Common myeloid progenitor, CD34-positive (primary cell): ENCODE results near the gene CASP6.
A peak's percentile ranks its signal among the peaks of the same experiment; 100 is the strongest.

Experiments used
- CTCF ChIA-PET: fragments of 350-600 bp; sonication (Branson Sonifier 250); formaldehyde crosslinking; loops from one replicate; lab custom pipeline; 2021; ENCODE audit warnings: antibody characterized with exemption; lab: Charles Lee
- POLR2A ChIA-PET: fragments of 350-600 bp; sonication (Branson Sonifier 250); formaldehyde crosslinking; loops from one replicate; lab custom pipeline; 2021; ENCODE audit warnings: antibody characterized with exemption; lab: Charles Lee
- DNase-seq, 3 donors: peaks; one replicate each; pipeline versions ENCODE4 v3.0.0 to v3.0.0-alpha.2; 2013
- H3K27ac ChIP-seq, 2 experiments: 1 replicate in 1 of 2; 2 replicates in 1 of 2; pipeline ENCODE4 v1.7.0; 2013; ENCODE audit warnings: inconsistent platforms in 2 of 2, low read length in 2 of 2, mild to moderate bottlenecking in 2 of 2, low read depth in 1 of 2, moderate library complexity in 1 of 2; ENCODE audit not compliant: severe bottlenecking in 2 of 2, insufficient read depth in 1 of 2, poor library complexity in 1 of 2
- H3K27me3 ChIP-seq, 5 experiments: replicated peaks in 2 of 5; 1 replicate in 3 of 5; 2 replicates in 2 of 5; pipeline versions ENCODE4 v1.6.1 to v1.7.0; 2013; ENCODE audit warnings: low read length in 4 of 5, mild to moderate bottlenecking in 2 of 5, moderate library complexity in 2 of 5, inconsistent platforms in 1 of 5; ENCODE audit not compliant: insufficient read depth in 5 of 5, control insufficient read depth in 4 of 5
- H3K36me3 ChIP-seq, 4 experiments: 1 replicate in 2 of 4; 2 replicates in 2 of 4; pipeline versions ENCODE4 v1.6.1 to v1.7.0; 2013; ENCODE audit warnings: low read length in 3 of 4, control low read depth in 1 of 4, mild to moderate bottlenecking in 1 of 4; ENCODE audit not compliant: control insufficient read depth in 4 of 4, insufficient read depth in 4 of 4
- H3K4me1 ChIP-seq, 4 experiments: 1 replicate in 3 of 4; 2 replicates in 1 of 4; pipeline versions ENCODE4 v1.6.1 to v1.7.1; 2013; ENCODE audit warnings: low read length in 3 of 4, mild to moderate bottlenecking in 3 of 4, control low read depth in 1 of 4, inconsistent platforms in 1 of 4, moderate library complexity in 1 of 4; ENCODE audit not compliant: control insufficient read depth in 4 of 4, insufficient read depth in 4 of 4; ENCODE audit errors: control extremely low read depth in 1 of 4
- H3K4me3 ChIP-seq, 7 experiments: 1 replicate in 4 of 7; 2 replicates in 3 of 7; pipeline versions ENCODE4 v1.5.1 to v1.7.0; 2013; ENCODE audit warnings: mild to moderate bottlenecking in 7 of 7, low read length in 6 of 7, moderate library complexity in 6 of 7, inconsistent platforms in 2 of 7, low read depth in 2 of 7, control low read depth in 1 of 7; ENCODE audit not compliant: insufficient read depth in 4 of 7, control insufficient read depth in 1 of 7; ENCODE audit errors: extremely low read depth in 1 of 7
- H3K9me3 ChIP-seq, 5 experiments: 1 replicate in 4 of 5; 2 replicates in 1 of 5; pipeline versions ENCODE4 v1.6.1 to v1.7.1; 2013; ENCODE audit warnings: low read length in 4 of 5, mild to moderate bottlenecking in 2 of 5, inconsistent platforms in 1 of 5, low read depth in 1 of 5, moderate library complexity in 1 of 5; ENCODE audit not compliant: control insufficient read depth in 4 of 5, insufficient read depth in 2 of 5; ENCODE audit errors: control extremely low read depth in 1 of 5
- WGBS: methylation state at CpG from one replicate; pipeline ENCODE4 v1.1.5; 2013; ENCODE audit not compliant: insufficient coverage; 5-methylcytosine and 5-hydroxymethylcytosine counted together

Gene CASP6

GRCh38 chr4:109703664-109704361 is 568 bp upstream of the CASP6 start:
- peaks cover 3 to 14% (median 10%) of the 10 kb centered on the region in 4 experiments for H3K36me3 ChIP-seq
- CTCF ChIA-PET, result interaction anchor here (0.5 to 5.4 kb wide), 21 partner anchors 7 to 295 kb away, joined by 3 to 33 read pairs (median 4); partner anchors contain the start of genes CFI, PLA2G12A, RRH and SEC24B

GRCh38 chr4:109701566-109702410 is 1.5 kb downstream of the CASP6 start:
- CTCF ChIA-PET, result interaction anchor here (0.9 to 5.4 kb wide), 18 partner anchors 9 to 297 kb away, joined by 3 to 33 read pairs (median 4); partner anchors contain the start of genes PLA2G12A, RRH and SEC24B
- WGBS, result 25% methylated on average over 14 of the region's 21 CpGs
- Histone ChIP-seq H3K4me1 (peaks cover 6 to 45% (median 32%) of the 10 kb centered on the region in 4 experiments), H3K27me3 (no peaks in the 10 kb centered on the region), H3K9me3 (no peaks in the 10 kb centered on the region), H3K4me3 (peak overlapping the region in 6 of 7 experiments; percentile 78 to 93 (median 88)), H3K27ac (peak overlapping the region; percentile 74 to 92), H3K36me3 (peaks cover 0 to 22% (median 15%) of the 10 kb centered on the region in 4 experiments)
- DNase-seq, result peak in 2 of 3 donors; percentile 30 to 33
- POLR2A ChIA-PET, result interaction anchor here (0.7 to 1.5 kb wide), 4 partner anchors 18 to 1082 kb away, joined by 3 to 5 read pairs (median 3); partner anchors contain the start of gene RPL34

More at GRCh38 chr4:109703664-109704361, 568 bp upstream of the CASP6 start:
- Histone ChIP-seq H3K4me1 (peaks cover 6 to 39% (median 28%) of the 10 kb centered on the region in 4 experiments), H3K4me3 (peak overlapping the region; percentile 78 to 97 (median 88)), H3K27me3 (no peaks in the 10 kb centered on the region), H3K27ac (peak overlapping the region; percentile 74 to 92), H3K9me3 (no peaks in the 10 kb centered on the region)
- POLR2A ChIA-PET, result interaction anchor here (0.6 to 1.5 kb wide), 3 partner anchors 18 to 114 kb away, joined by 3 to 4 read pairs (median 3); no protein-coding TSS in a partner anchor
- DNase-seq, result peak in 2 of 3 donors; percentile 39 to 52
- WGBS, result 0% methylated on average over 3 of the region's 11 CpGs

DNA sequence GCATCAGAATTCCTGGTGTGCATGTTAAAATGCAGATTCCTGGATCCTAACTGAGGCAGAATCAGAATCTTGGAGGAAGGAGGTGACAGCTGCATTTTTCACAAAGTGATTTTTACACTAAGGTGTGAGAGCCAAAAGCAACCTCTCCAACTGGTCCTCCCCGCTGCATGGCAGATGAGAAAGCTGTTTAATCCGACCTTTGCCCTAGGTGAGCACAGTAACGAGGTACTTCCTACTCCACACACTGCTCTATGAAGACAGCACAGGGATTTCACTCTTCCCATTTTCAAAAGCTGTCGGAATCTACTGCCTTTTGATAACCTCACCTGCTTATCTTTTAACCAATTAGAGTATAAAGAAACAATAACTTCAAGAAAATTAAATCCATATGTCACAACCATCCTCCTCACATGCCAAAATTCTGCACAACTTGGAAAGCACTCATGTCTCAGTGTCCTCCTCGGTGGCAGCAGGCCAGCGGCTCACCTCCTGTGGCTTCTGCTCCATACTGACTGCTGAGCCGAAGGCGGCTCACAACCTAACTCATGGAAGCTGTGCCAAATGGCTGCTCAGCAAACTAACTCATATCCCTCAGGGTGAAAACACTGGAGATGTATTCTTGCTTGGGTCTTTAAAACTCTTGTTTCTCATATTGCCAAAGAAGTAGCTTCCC is 3.6 kb downstream of the CASP6 start:
- POLR2A ChIA-PET, result interaction anchor here (0.6 kb wide), 1 partner anchor 252 kb away, joined by 3 read pairs; no protein-coding TSS in a partner anchor
- 95% methylated on average over 8 of the region's 8 CpGs for WGBS

GRCh38 chr4:109698656-109699055 is 4.6 kb downstream of the CASP6 start:
- Histone ChIP-seq H3K36me3 (peaks cover 7 to 42% (median 31%) of the 10 kb centered on the region in 4 experiments), H3K4me1 (peaks cover 2 to 35% (median 23%) of the 10 kb centered on the region in 4 experiments), H3K27ac (no peak overlapping the region), H3K27me3 (no peaks in the 10 kb centered on the region), H3K9me3 (no peaks in the 10 kb centered on the region), H3K4me3 (no peak overlapping the region)
- DNase-seq, result no peak
- ChIA-PET CTCF (interaction anchor here (1.3 kb wide), 1 partner anchor 124 kb away, joined by 3 read pairs; no protein-coding TSS in a partner anchor), POLR2A (no interaction called here)
- WGBS, result 100% methylated on average over 1 of the region's 1 CpG

More for the DNA sequence above, 3.6 kb downstream of the CASP6 start:
- no peak for DNase-seq
- Histone ChIP-seq H3K4me3 (no peak overlapping the region), H3K4me1 (peaks cover 6 to 45% (median 31%) of the 10 kb centered on the region in 4 experiments), H3K27ac (no peak overlapping the region), H3K9me3 (no peaks in the 10 kb centered on the region), H3K36me3 (peaks cover 0 to 32% (median 21%) of the 10 kb centered on the region in 4 experiments), H3K27me3 (no peaks in the 10 kb centered on the region)
- CTCF ChIA-PET, result interaction anchor here (0.6 to 5.4 kb wide), 8 partner anchors 9 to 279 kb away, joined by 3 to 33 read pairs (median 10); partner anchors contain the start of gene RRH

GRCh38 chr4:109691411-109691920 is 11.8 kb downstream of the CASP6 start:
- peaks cover 13 to 78% (median 37%) of the 10 kb centered on the region in 4 experiments for H3K36me3 ChIP-seq

More at GRCh38 chr4:109691411-109691920, 11.8 kb downstream of the CASP6 start:
- WGBS, result no CpG with 5 or more reads among the region's 1 CpG
- CTCF ChIA-PET, result interaction anchor here (1.0 to 2.7 kb wide), 4 partner anchors 10 to 130 kb away, joined by 3 to 12 read pairs (median 3); partner anchors contain the start of gene CASP6
- Histone ChIP-seq H3K27ac (peak overlapping the region in 1 of 2 experiments; percentile 20), H3K27me3 (no peaks in the 10 kb centered on the region), H3K9me3 (no peaks in the 10 kb centered on the region), H3K4me1 (peaks cover 0 to 11% (median 0%) of the 10 kb centered on the region in 4 experiments), H3K4me3 (no peak overlapping the region)
- DNase-seq, result no peak
- POLR2A ChIA-PET, result no interaction called here
